ENCODE data around the gene ZNF74.

- no peak for TF ChIP-seq CTCF (IDR thresholded peaks at IDR 0.05)
- no peak for TF ChIP-seq POLR2A (IDR thresholded peaks at IDR 0.05)
Observed at GRCh38 chr22:20448630-20449029, 54.7 kb downstream of the ZNF74 start.
